GM19043 (cell line): ENCODE data around the gene SPATA7.

ENCODE experiments used
- ATAC-seq: cut with Tn5 transposase; IDR thresholded peaks from one replicate; pipeline ENCODE4 v1.9.1; 2021; ENCODE audit warnings: low read depth; ENCODE audit not compliant: unreplicated experiment

Gene SPATA7

GRCh38 chr14:88479574-88479987 lies 94.1 kb downstream of the SPATA7 start:
- no peak for ATAC-seq

DNA sequence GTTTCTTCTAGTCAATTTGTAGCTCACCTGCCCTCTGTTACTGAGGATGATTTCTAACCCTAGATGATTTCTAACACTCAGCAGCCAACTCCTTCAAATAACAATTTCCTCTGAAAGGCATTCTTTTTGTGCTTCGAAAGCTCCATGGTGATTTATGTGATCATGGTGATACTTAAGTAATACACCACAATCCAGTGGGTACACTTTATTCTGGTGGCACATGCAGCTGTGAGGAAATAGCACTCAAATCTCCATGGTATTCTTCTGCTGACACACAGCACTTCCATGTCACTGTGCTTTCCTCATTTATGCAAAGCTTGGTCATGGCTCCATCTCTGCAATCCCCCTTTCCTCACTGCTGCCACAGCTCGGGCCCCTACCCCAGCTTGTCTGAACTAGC lies 95.6 kb downstream of the SPATA7 start:
- ATAC-seq: no peak

DNA sequence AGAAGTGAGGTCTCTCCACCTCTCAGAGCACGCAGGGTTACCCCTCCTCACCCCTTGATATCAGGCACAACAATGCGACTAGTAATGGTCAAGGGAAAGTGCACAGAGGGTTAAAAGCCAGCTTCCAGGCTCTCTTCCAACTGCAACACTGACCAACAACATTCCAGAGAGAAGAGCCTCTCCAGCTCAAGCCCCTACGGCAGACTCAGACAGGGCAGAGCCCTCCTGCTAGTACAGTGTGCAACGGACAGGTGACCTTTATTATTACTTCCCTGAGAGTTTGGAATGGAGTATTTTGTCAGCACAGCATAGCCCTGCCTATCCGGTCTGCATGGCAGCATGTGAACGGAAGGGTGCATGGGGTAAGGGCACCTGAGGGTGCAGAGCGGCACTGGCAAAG lies 96.3 kb downstream of the SPATA7 start:
- no peak for ATAC-seq

DNA sequence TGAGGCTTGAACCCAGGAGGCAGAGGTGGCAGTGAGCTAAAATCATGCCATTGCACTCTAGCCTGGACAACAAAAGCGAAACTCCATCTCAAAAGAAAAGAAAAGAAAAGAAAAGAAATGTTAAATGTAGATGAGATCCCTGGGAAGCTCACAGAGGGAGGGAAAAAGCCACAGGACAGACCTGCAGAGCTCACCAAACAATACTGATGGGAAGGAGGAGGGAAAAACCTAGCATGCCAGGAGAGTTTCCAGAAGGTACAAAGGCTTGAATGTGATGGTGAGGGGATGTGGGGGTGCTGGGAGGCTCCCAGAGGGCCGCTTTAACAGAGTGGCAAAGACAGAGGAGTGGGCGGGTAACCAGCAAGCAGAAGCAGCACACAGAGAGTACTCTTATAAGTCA lies 97.1 kb downstream of the SPATA7 start:
- ATAC-seq: no peak
